Measurements from ENCODE around the gene CLCNKA.
"Not testable (repeated sequence)": the region's sequence is repeated elsewhere in the genome, so short reads cannot be mapped to it uniquely, and the experiment has no call there.

CLCNKA gene

DNA sequence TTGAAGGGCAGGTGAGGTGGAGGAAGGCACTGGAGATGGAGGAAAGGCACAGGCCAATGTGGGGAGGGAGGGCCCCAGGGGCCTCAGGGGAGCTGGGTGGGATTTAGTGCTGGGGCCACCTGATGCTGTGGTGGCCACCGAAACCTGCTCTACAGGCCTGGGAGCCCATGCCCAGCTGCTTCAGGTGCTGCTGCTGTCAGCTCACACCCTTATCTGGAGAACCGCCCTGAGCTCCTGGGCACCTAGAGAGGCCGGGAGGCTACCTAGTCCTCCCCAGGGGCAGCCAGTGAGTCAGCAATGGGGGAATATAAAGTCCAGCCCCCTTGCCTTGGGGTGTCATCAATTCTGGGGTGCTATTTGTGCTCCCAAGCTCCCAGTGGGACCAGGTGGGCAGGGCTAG, 39.4 kb downstream of the CLCNKA start:
- no peak for DNase-seq (ENCODE audit: low read depth)
- no peak overlapping the region for H3K4me3 ChIP-seq (ENCODE audit: low read depth, low read length)
- TF ChIP-seq POLR2A (IDR thresholded peaks at IDR 0.05; ENCODE audit: extremely low read depth, insufficient read length), result no peak
- TF ChIP-seq, protein P1, sequence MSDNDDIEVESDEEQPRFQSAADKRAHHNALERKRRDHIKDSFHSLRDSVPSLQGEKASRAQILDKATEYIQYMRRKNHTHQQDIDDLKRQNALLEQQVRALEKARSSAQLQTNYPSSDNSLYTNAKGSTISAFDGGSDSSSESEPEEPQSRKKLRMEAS (IDR thresholded peaks at IDR 0.05; ENCODE audit: low read depth, low read length), result no peak

DNA sequence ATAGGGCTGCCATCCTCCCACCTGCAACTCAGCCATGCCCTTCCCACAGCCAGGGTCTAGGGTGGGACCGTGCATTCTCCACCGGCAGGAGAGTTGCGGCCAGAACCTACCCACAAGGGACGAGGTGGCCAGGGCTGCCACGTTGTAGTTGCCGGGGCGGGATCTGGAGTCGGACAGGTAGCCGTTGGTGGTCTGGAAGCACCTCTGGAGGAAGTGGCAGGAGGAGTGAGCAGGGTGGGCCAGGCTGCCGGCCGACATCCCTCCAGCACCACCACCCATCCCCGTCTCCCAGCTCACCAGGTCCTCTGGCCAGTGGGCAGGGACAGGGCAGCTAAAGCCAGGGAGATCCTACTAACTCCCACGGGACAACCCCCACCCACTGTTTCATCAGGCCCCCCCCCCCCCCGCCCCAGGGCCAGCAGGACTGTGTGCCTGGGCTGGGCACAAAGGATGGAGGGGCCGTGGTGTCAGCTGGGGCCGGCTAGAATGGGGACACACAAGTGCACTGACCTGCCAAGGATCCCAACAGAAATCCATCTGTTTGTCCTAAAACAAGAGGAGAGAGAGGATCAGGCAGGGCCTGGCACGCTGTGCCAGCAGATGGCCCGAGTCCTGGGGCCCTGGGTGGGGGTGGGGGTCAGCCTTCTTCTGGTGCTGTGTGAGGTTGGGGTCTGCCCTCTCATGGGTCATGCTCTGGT, 40.3 kb downstream of the CLCNKA start:
- DNase-seq (ENCODE audit: low read depth); H3K4me3 ChIP-seq (ENCODE audit: low read depth, low read length): not testable (repeated sequence)

DNA sequence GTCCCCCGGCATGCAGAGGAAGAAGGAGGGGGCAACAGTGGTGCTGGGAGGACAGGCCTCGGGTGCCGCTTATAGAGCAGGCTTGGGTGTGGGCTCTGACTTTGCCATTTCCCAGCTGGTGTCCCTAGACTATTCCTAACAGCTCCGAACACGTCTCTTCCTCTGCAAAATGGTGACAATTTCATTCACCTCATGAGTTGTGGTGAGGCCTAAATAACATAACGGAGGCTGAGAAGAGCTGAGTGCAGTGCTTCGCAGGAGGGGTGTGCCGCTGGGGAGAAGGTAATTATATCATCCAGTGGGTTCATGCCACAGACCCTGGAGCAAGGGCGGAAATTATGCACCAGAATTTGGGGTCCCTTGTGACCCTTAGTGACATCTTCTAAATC, 40.8 kb downstream of the CLCNKA start:
- not testable (repeated sequence) for H3K4me3 ChIP-seq (ENCODE audit: low read depth, low read length); DNase-seq (ENCODE audit: low read depth)

DNA sequence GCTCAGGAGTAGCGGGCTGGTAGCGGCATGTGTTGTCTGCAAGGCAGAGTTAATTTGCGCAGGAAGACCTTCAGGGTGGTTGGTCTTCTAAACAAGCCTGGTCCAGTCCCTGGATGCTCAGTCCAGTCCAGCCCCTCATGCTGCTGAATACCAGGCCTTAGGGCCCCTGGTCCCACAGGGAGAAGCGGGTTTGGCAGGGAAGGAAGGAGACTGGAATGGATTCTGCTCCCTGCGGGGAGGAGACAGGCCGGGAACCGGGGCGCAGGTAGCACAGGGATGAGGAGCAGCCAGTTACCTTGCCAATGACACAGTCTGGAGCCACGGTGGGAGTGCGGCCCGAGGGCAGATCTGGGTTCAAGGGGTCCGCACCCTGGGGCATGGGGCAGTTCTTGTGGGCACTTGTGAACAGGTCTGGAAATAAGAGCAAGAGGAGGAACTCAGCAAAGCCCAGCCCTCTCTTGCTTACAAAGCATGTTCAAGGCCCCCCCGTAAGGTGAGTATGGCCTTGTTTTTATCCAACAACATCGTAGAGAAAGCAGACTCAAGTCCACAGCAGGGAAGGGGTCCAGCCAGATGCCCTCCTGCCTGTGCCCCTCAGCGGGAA, 41.5 kb downstream of the CLCNKA start:
- TF ChIP-seq POLR2A (IDR thresholded peaks at IDR 0.05; ENCODE audit: extremely low read depth, insufficient read length) (no peak), MYC (IDR thresholded peaks at IDR 0.05; ENCODE audit: low read depth, low read length) (no peak)
- TF ChIP-seq, protein P1 (IDR thresholded peaks at IDR 0.05; ENCODE audit: low read depth, low read length), result no peak
- TF ChIP-seq, protein P2, sequence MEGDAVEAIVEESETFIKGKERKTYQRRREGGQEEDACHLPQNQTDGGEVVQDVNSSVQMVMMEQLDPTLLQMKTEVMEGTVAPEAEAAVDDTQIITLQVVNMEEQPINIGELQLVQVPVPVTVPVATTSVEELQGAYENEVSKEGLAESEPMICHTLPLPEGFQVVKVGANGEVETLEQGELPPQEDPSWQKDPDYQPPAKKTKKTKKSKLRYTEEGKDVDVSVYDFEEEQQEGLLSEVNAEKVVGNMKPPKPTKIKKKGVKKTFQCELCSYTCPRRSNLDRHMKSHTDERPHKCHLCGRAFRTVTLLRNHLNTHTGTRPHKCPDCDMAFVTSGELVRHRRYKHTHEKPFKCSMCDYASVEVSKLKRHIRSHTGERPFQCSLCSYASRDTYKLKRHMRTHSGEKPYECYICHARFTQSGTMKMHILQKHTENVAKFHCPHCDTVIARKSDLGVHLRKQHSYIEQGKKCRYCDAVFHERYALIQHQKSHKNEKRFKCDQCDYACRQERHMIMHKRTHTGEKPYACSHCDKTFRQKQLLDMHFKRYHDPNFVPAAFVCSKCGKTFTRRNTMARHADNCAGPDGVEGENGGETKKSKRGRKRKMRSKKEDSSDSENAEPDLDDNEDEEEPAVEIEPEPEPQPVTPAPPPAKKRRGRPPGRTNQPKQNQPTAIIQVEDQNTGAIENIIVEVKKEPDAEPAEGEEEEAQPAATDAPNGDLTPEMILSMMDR (IDR thresholded peaks at IDR 0.05; ENCODE audit: low read depth, low read length), result no peak
- no peak overlapping the region for H3K4me3 ChIP-seq (ENCODE audit: low read depth, low read length)

DNA sequence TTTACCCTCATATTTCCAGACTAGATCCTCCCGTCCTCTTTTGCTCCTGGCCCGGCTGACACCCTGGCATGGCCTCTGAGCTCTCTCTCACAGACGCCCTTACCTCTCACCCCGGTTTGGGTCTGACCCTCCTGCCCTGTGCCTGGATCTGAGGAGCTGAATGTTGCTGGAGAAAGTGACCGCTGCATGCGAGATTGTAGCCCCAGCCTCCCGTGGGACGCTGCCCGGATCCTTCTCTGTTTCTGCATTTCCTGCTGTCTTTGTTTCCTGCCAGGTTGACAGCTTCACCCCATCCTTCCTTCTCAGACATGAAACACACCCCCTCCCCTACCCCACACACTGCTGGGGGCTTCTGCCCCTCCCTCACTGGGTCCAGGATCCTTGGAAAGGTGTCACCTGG, 42.1 kb downstream of the CLCNKA start:
- no peak for DNase-seq (ENCODE audit: low read depth)
- H3K4me3 ChIP-seq (ENCODE audit: low read depth, low read length), result no peak overlapping the region
- TF ChIP-seq, protein P2 (IDR thresholded peaks at IDR 0.05; ENCODE audit: low read depth, low read length), result no peak
- TF ChIP-seq, protein P1 (IDR thresholded peaks at IDR 0.05; ENCODE audit: low read depth, low read length), result no peak
- TF ChIP-seq POLR2A (IDR thresholded peaks at IDR 0.05; ENCODE audit: extremely low read depth, insufficient read length), result no peak
- no peak for TF ChIP-seq MYC (IDR thresholded peaks at IDR 0.05; ENCODE audit: low read depth, low read length)

More for the DNA sequence above, 41.5 kb downstream of the CLCNKA start:
- DNase-seq (ENCODE audit: low read depth), result no peak

DNA sequence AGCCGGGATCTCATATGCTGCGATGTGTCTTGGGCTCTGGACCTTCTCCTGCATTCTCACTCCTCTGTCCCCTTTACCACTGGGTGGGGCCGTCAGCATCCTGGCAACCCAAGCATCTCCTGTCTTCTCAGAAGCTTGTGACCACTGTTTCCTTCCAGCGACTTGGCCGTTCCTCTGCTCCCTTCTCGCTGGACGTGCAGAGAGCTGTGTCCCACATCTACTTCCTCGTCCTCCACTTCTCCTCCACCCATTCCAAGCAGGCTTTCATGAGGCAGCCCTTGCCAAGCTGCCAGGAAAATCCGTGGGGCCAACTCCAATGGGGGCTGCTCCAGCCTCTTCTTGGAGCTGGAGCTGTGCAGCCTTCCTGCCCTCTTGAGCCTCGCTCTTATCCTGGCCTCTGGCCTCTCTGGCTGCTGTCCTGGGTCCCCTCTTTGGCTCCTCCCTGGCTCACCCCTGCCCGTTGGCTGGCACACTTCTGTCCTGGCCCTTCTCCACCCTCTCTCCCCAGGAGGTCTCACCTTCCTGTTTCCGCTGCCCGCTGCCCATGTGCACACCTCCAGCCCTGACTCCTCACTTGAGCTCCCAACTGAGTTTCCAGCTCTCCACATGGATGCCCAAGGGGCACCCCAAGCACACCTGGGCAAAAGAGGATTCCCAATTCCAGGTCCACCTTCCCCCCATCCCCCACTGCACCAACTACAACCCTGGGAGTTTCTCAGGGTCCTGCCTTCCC, 42.9 kb downstream of the CLCNKA start:
- no peak overlapping the region for H3K4me3 ChIP-seq (ENCODE audit: low read depth, low read length)
- no peak for TF ChIP-seq MYC (IDR thresholded peaks at IDR 0.05; ENCODE audit: low read depth, low read length)
- TF ChIP-seq, protein P2 (IDR thresholded peaks at IDR 0.05; ENCODE audit: low read depth, low read length), result no peak
- TF ChIP-seq POLR2A (IDR thresholded peaks at IDR 0.05; ENCODE audit: extremely low read depth, insufficient read length), result no peak
- TF ChIP-seq, protein P1 (IDR thresholded peaks at IDR 0.05; ENCODE audit: low read depth, low read length), result no peak
- DNase-seq (ENCODE audit: low read depth), result no peak

DNA sequence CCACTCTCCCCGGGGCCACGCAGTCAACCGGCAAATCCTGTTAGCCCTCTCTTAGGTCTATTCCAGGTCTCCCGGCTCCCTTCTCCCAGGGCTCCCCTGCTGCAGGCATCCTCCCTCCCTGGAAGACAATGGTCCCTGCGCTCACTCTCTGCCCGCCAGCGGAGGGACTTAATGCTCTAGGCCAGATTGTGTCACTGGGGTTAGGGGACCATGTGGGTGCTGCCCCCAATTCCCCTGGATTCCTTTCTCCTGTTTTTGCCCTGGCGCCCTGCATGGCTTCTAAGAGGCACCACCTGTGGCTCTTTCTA, 43.4 kb downstream of the CLCNKA start:
- no peak for TF ChIP-seq POLR2A (IDR thresholded peaks at IDR 0.05; ENCODE audit: extremely low read depth, insufficient read length)
- TF ChIP-seq, protein P2 (IDR thresholded peaks at IDR 0.05; ENCODE audit: low read depth, low read length), result no peak
- TF ChIP-seq MYC (IDR thresholded peaks at IDR 0.05; ENCODE audit: low read depth, low read length), result no peak
- TF ChIP-seq, protein P1 (IDR thresholded peaks at IDR 0.05; ENCODE audit: low read depth, low read length), result no peak
- no peak overlapping the region for H3K4me3 ChIP-seq (ENCODE audit: low read depth, low read length)
- DNase-seq (ENCODE audit: low read depth), result no peak

All from NB4 (cell line).